WTC11 (cell line): ENCODE data around the gene CHD1L.

Experiments
- ATF3 ChIP-seq: sonication (generic); formaldehyde crosslinking; conservative IDR thresholded peaks from 2 replicates; pipeline ENCODE4 v1.8.1; 2022; ENCODE audit warnings: mild to moderate bottlenecking, missing genetic modification reagents
- CREM ChIP-seq: sonication (generic); formaldehyde crosslinking; IDR thresholded peaks from 2 replicates; pipeline ENCODE4 v1.8.1; 2022; ENCODE audit warnings: mild to moderate bottlenecking, missing genetic modification reagents, moderate library complexity
- CTCF ChIP-seq: fragments of 200-600 bp; IDR thresholded peaks from 2 replicates; pipeline ENCODE4 v1.8.0; 2022; ENCODE audit warnings: antibody characterized with exemption
- E2F4 ChIP-seq: sonication (generic); formaldehyde crosslinking; IDR thresholded peaks from 2 replicates; pipeline ENCODE4 v1.8.1; 2022; ENCODE audit warnings: low read depth, mild to moderate bottlenecking, moderate library complexity, missing genetic modification reagents, borderline replicate concordance
- ESRRA ChIP-seq: sonication (generic); formaldehyde crosslinking; IDR thresholded peaks from 2 replicates; pipeline ENCODE4 v1.8.1; 2022; ENCODE audit warnings: mild to moderate bottlenecking, missing genetic modification reagents, borderline replicate concordance
- FOXP1 ChIP-seq: sonication (generic); formaldehyde crosslinking; IDR thresholded peaks from 2 replicates; pipeline ENCODE4 v1.8.0; 2022; ENCODE audit warnings: missing genetic modification reagents, mild to moderate bottlenecking, moderate library complexity, borderline replicate concordance
- HMGXB4 ChIP-seq: sonication (generic); formaldehyde crosslinking; IDR thresholded peaks from 2 replicates; pipeline ENCODE4 v1.8.1; 2023; ENCODE audit warnings: mild to moderate bottlenecking, moderate library complexity, missing genetic modification reagents
- KAT7 ChIP-seq: sonication (generic); formaldehyde crosslinking; IDR thresholded peaks from 2 replicates; pipeline ENCODE4 v1.8.1; 2023; ENCODE audit warnings: missing genetic modification reagents, mild to moderate bottlenecking, borderline replicate concordance
- MAX ChIP-seq: sonication (generic); formaldehyde crosslinking; IDR thresholded peaks from 2 replicates; pipeline ENCODE4 v1.8.0; 2022; ENCODE audit warnings: mild to moderate bottlenecking, missing genetic modification reagents
- USF2 ChIP-seq: sonication (generic); formaldehyde crosslinking; IDR thresholded peaks from 2 replicates; pipeline ENCODE4 v1.8.1; 2023; ENCODE audit warnings: mild to moderate bottlenecking, missing genetic modification reagents, moderate library complexity
- ZNF317 ChIP-seq: sonication (generic); formaldehyde crosslinking; IDR thresholded peaks from 2 replicates; pipeline ENCODE4 v1.8.1; 2023; ENCODE audit warnings: low read depth, mild to moderate bottlenecking, moderate library complexity, missing genetic modification reagents, borderline replicate concordance

GRCh38 chr1:147225193-147225730, 17.2 kb upstream of the CHD1L start, which contains the start of gene FMO5:
- no peak for TF ChIP-seq ESRRA (CRISPR knock-in tag)
- TF ChIP-seq USF2: no peak
- TF ChIP-seq CTCF: no peak
- no peak for TF ChIP-seq E2F4
- no peak for TF ChIP-seq FOXP1
- TF ChIP-seq HMGXB4 (CRISPR knock-in tag): no peak
- TF ChIP-seq ZNF317 (CRISPR knock-in tag): no peak
- TF ChIP-seq KAT7 (CRISPR knock-in tag): no peak
- TF ChIP-seq MAX (CRISPR knock-in tag): no peak
- no peak for TF ChIP-seq CREM (CRISPR knock-in tag)
- TF ChIP-seq ATF3 (CRISPR knock-in tag): no peak
